ENCODE measurements around the gene PIEZO1. TPM values are rescaled to one million over a fixed set of nuclear protein-coding genes. Genes with fewer than 3 reads are reported as not detected.
A peak's percentile ranks its signal among the peaks of the same experiment; 100 is the strongest.

Gene PIEZO1
- polyA plus RNA-seq (2012; rRNA removed), result 111 and 184 TPM in 2 replicates
- polyA plus RNA-seq (2012; cell fraction: cytosol; rRNA removed), result 45.3 and 86.3 TPM in 2 replicates
- polyA plus RNA-seq (2012; cell fraction: nucleus; rRNA removed), result 670 and 1,039 TPM in 2 replicates

DNA sequence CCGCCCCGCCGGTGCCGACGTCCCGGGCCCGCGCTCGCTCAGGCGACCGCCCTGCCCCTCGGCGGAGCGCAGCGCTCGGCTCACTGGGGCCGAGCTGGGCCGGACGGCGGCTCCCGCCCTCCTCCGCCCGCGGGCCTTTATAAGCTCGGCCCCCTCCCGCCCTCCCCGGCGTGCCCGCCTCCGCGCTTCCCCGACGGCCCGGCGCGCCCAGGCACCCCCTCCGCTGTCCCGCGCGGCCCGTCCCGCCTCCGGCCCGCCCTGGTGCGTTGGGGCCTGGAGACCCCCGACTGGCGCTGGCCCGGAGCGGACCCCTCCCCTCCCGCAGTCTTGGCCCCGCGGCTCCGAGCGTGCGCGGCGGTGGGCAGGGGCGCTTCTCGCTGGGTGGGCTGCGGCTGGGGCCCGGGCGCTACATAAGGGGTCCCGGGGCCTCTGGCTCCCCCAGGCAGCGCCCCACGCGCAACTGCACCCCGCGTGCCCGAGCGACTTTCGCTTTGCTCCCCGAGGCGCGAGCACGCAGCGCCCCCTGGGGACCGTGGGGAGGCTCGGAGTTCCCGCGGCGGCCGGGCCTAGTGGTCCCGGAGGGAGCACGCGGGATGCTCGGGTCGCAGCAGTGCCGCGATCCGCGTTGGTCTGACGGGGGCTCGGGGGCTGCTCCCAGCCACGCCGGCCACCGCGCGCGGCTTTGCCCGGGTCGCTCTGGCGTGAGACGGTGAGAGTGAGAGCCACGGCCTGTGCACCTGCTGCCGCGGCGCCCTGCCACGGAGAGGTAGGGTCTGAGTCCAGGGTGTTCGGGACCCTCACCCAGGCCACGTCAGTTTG is at the start of gene PIEZO1:
Gene PIEZO1, minus strand, starts transcription at position 115 of the 819 bp plus-strand sequence. CDS start 256 bp downstream, outside the sequence.
- H3K4me1 ChIP-seq (ENCODE audit: control insufficient read depth in 1 of 2, insufficient read depth in 2 of 2, low read depth in 1 of 2, low read length in 1 of 2), result peaks cover 0 to 36% of the 10 kb centered on the region in 2 experiments; a peak in 3 of 4 replicates
- peaks cover 50% of the 10 kb centered on the region for H3K79me2 ChIP-seq (ENCODE audit: insufficient read depth)
- peak within 1 kb of the TSS; percentile 82 for H2AFZ ChIP-seq (ENCODE audit: low read depth)
- no peaks in the 10 kb centered on the region for H3K36me3 ChIP-seq (replicated peaks in 1 of 2; ENCODE audit: control insufficient read depth in 1 of 2, insufficient read depth in 2 of 2, low read length in 1 of 2)
- no peaks in the 10 kb centered on the region for H3K27me3 ChIP-seq (ENCODE audit: insufficient read depth)
- peak; percentile 86 for DNase-seq
- TF ChIP-seq NFIC (IDR thresholded peaks at IDR 0.05; ENCODE audit: borderline replicate concordance) (no peak), TAF1 (IDR thresholded peaks at IDR 0.05; ENCODE audit: borderline replicate concordance, low read depth, low read length) (0 out of 2 replicates have a peak, but pooled peaks have one; percentile 7), RFX5 (IDR thresholded peaks at IDR 0.05; ENCODE audit: low read length) (no peak), REST (IDR thresholded peaks at IDR 0.05; ENCODE audit: low read depth, low read length) (peak; percentile 18; the same call in 1 of the 2 replicates), RXRA (IDR thresholded peaks at IDR 0.05; ENCODE audit: borderline replicate concordance, low read depth) (no peak), ZBTB33 (IDR thresholded peaks at IDR 0.05; ENCODE audit: borderline replicate concordance, low read depth) (0 out of 2 replicates have a peak, but pooled peaks have one; percentile 25), CTCF (IDR thresholded peaks at IDR 0.05) (peak; percentile 69), SMC3 (IDR thresholded peaks at IDR 0.05; ENCODE audit: low read depth, low read length) (peak; percentile 70), FOSL2 (IDR thresholded peaks at IDR 0.05; ENCODE audit: borderline replicate concordance, low read depth) (no peak), GATA2 (CRISPR knock-in tag; IDR thresholded peaks at IDR 0.05) (no peak), RAD21 (IDR thresholded peaks at IDR 0.05; ENCODE audit: low read length) (peak; percentile 74), TEAD4 (IDR thresholded peaks at IDR 0.05; ENCODE audit: borderline replicate concordance, insufficient read depth) (no peak), GABPA (IDR thresholded peaks at IDR 0.05; ENCODE audit: low read depth) (no peak), SIN3A (IDR thresholded peaks at IDR 0.05; ENCODE audit: borderline replicate concordance, low read depth, low read length) (no peak; the same call in 1 of the 2 replicates), FOXM1 (IDR thresholded peaks at IDR 0.05; ENCODE audit: low read depth) (no peak), RCOR1 (IDR thresholded peaks at IDR 0.05; ENCODE audit: low read length) (no peak), POLR2AphosphoS5 (IDR thresholded peaks at IDR 0.05; ENCODE audit: low read depth, low read length) (peak; percentile 41; the same call in 1 of the 2 replicates), MXI1 (IDR thresholded peaks at IDR 0.05; ENCODE audit: low read depth, low read length) (no peak), EP300 (IDR thresholded peaks at IDR 0.05; ENCODE audit: borderline replicate concordance in 1 of 2, low read depth in 1 of 2, low read length in 1 of 2) (no peak), MAX (IDR thresholded peaks at IDR 0.05; ENCODE audit: low read depth) (peak; percentile 64; the same call in 1 of the 2 replicates), TCF12 (IDR thresholded peaks at IDR 0.05) (no peak)
- TF ChIP-seq, protein P1, sequence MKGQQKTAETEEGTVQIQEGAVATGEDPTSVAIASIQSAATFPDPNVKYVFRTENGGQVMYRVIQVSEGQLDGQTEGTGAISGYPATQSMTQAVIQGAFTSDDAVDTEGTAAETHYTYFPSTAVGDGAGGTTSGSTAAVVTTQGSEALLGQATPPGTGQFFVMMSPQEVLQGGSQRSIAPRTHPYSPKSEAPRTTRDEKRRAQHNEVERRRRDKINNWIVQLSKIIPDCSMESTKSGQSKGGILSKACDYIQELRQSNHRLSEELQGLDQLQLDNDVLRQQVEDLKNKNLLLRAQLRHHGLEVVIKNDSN (IDR thresholded peaks at IDR 0.05; ENCODE audit: borderline replicate concordance, low read depth), result no peak
- peak within 1 kb of the TSS; percentile 58 to 76 for H3K4me3 ChIP-seq (ENCODE audit: low read depth in 2 of 2, low read length in 1 of 2)
- ChIA-PET CTCF (interaction anchor here (0.6 to 4.1 kb wide), 6 partner anchors 14 to 41 kb away, joined by 3 to 31 read pairs (median 6); no protein-coding TSS in a partner anchor), POLR2A (no interaction called here)
- H3K9me3 ChIP-seq, result no peaks in the 10 kb centered on the region
- WGBS (ENCODE audit: low lambda C conversion rate), result 3% methylated on average over 13 of the region's 110 CpGs
- H3K9me2 ChIP-seq, result no peaks in the 10 kb centered on the region
- H3F3A ChIP-seq (replicated peaks; ENCODE audit: insufficient read depth), result peaks cover 20% of the 10 kb centered on the region
- H3K27ac ChIP-seq (ENCODE audit: low read depth in 2 of 2, low read length in 1 of 2), result peak within 1 kb of the TSS; percentile 43 to 84; a peak in 3 of 4 replicates
- peak within 1 kb of the TSS; percentile 91 for H3K4me2 ChIP-seq
- H4K20me1 ChIP-seq (ENCODE audit: insufficient read depth), result peaks cover 36% of the 10 kb centered on the region
- H3K9ac ChIP-seq, result peak within 1 kb of the TSS; percentile 81

All from SK-N-SH (cell line).